H1 (cell line): ENCODE results near the gene TNIP1. TPM values are rescaled to one million over a fixed set of nuclear protein-coding genes. Genes with fewer than 3 reads are reported as not detected.

Experiments
- HDAC6 ChIP-seq: IDR thresholded peaks from one replicate; pipeline ENCODE4 v1.7.1; 2012; ENCODE audit warnings: low read depth, mild to moderate bottlenecking, inconsistent platforms, low read length, moderate library complexity
- POLR2A ChIP-seq, 2 experiments: IDR thresholded peaks; 1 replicate in 1 of 2; 2 replicates in 1 of 2; pipeline ENCODE4 v1.6.1; 2011; ENCODE audit warnings: low read depth in 2 of 2, low read length in 2 of 2, mild to moderate bottlenecking in 2 of 2; ENCODE audit errors: control extremely low read depth in 1 of 2
- TEAD4 ChIP-seq: IDR thresholded peaks from 2 replicates; pipeline ENCODE4 v1.6.1; 2012; ENCODE audit warnings: low read depth, low read length, inconsistent platforms, mixed read lengths
- polyA plus RNA-seq, 7 experiments: library from polyadenylated mRNA; depleted of rRNA in 3 of 7; stranded (reverse) in 5 of 7; unstranded in 2 of 7; fragments of >200 nt in 5 of 7; fragments of 200-250 nt in 2 of 7; gene quantifications; 1 replicate in 5 of 7; 2 replicates in 1 of 7; 4 replicates in 1 of 7; pipeline versions ENCODE4 v1.2.1 to v1.2.3, GENCODE V29; 2011 to 2013; ENCODE audit warnings: missing spikeins in 2 of 7, mixed read lengths in 2 of 7
- total RNA-seq: library from RNA; stranded (reverse); fragmentation: NEBNext Ultra II Directional; extraction: Animal tissue kit (Norgen Biotek cat#: 25700); gene quantifications from 2 replicates; pipeline ENCODE4 v1.2.1, GENCODE V29; 2021
- TF ChIP-seq, protein P1 (sequence below): IDR thresholded peaks from 2 replicates; pipeline ENCODE4 v1.6.1; 2012; ENCODE audit warnings: inconsistent platforms

Gene TNIP1
- total and polyA plus RNA-seq, 2 of the 8 experiments (the other 6 are each of a cell fraction or from before 2014, with no cell fraction given) = 14.2 to 31.9 TPM

DNA sequence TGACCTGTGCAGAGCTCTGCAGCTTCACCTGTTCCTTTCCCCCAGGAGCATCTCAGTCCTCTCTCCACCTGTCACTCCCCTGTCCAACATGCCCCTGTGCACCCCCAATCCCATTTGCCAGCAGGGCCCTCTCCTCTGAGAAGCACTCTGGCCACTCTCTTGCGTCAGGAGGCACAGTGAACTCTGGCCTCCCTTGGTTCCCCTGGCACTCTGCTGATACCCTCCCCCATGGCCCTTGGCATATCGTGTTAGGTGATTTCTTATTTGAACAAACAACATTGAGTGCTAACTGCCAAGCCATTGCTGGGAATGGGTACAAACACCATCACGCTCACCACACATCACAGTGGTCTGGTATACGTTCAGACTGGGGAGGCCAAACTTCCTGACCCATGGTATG lies 20.9 kb upstream of the TNIP1 start (continued):
- TF ChIP-seq POLR2A (IDR thresholded peaks at IDR 0.05; ENCODE audit: control extremely low read depth in 1 of 2, low read depth in 2 of 2, low read length in 2 of 2) = no peak
- TF ChIP-seq HDAC6 = no peak
- TF ChIP-seq, protein P1, sequence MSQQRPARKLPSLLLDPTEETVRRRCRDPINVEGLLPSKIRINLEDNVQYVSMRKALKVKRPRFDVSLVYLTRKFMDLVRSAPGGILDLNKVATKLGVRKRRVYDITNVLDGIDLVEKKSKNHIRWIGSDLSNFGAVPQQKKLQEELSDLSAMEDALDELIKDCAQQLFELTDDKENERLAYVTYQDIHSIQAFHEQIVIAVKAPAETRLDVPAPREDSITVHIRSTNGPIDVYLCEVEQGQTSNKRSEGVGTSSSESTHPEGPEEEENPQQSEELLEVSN = no peak
- TF ChIP-seq TEAD4 = no peak
- TF ChIP-seq, all 59 proteins: peak for 0
